ENCODE data around the gene DGCR8.
A peak's percentile ranks its signal among the peaks of the same experiment; 100 is the strongest.
"Not testable (repeated sequence)": the region's sequence is repeated elsewhere in the genome, so short reads cannot be mapped to it uniquely, and the experiment has no call there.

DGCR8 gene

GRCh38 chr22:20156611-20157429 lies 76.8 kb downstream of the DGCR8 start:
- DNase-seq = peak; percentile 90

- DNase-seq = no peak
Measured at GRCh38 chr22:20157430-20158183, 77.6 kb downstream of the DGCR8 start.

DNA sequence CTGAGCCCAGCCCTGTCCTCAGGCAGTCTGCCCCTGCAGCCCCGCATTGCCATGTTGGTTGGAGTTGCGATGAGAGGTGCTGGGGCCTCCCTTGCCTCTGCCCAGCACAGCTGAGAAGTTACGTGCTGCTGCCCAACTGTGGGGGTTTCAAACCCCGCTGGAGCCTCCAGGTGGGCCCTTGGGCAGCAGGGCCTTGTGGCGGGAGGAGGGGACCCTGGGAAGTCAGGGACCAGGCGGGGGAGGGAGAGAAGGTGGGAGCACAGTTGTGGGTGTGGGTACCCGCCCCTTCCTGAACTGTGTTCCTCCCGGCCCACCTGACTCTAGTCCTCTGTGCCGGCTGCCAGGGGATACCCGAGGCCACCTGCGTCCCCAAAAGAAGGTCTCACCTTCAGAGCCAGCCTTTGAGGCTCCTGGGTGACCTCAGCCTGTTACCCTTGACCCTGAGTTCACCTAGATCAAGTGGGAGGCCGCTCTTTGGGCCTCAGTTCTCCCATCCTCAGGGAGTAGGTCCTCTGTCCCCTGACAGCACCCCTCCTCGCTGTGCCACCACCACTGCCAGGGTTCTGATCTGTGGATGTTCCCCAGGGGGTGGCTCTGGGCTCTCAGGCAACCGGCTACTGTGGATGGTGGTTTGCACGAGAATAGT lies 78.5 kb downstream of the DGCR8 start:
- DNase-seq = no peak

- no peak for DNase-seq
Measured at GRCh38 chr22:20159076-20159475, 79.0 kb downstream of the DGCR8 start.

GRCh38 chr22:20159531-20159930 lies 79.5 kb downstream of the DGCR8 start:
- not testable (repeated sequence) for DNase-seq

- no peak for DNase-seq
Measured at GRCh38 chr22:20160041-20160440, 80.0 kb downstream of the DGCR8 start.
